Measurements from ENCODE around the gene KCNMA1.

KCNMA1 gene

DNA sequence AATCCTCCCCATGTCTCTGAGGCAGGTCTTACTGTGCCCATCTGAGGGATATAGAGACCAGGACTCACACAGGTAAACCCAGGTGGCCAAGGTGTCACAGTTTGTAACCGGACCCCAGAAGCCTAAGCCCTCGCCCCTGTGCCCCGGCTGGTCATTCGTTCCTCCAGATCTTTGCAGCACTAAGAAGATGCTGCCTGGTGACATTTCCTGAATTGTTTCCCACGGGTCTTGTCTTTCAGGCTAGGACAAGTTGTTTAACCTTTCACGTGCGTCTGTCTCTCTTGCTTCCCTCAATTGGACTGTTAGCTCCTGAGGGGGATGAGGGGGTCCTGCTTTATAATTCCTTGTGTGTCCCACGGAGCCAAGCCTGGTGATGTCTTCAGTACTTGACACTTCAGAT, 158.0 kb downstream of the KCNMA1 start:
- Histone ChIP-seq H3K36me3 (ENCODE audit: control insufficient read depth, insufficient read depth, low read length) (no peaks in the 10 kb centered on the region), H3K4me3 (replicated peaks; ENCODE audit: low read depth, low read length) (no peak overlapping the region), H3K27me3 (replicated peaks; ENCODE audit: control insufficient read depth, insufficient read depth, low read length) (no peaks in the 10 kb centered on the region)
- DNase-seq (ENCODE audit: extremely low read depth, insufficient read length) = no peak
- TF ChIP-seq, protein P1, sequence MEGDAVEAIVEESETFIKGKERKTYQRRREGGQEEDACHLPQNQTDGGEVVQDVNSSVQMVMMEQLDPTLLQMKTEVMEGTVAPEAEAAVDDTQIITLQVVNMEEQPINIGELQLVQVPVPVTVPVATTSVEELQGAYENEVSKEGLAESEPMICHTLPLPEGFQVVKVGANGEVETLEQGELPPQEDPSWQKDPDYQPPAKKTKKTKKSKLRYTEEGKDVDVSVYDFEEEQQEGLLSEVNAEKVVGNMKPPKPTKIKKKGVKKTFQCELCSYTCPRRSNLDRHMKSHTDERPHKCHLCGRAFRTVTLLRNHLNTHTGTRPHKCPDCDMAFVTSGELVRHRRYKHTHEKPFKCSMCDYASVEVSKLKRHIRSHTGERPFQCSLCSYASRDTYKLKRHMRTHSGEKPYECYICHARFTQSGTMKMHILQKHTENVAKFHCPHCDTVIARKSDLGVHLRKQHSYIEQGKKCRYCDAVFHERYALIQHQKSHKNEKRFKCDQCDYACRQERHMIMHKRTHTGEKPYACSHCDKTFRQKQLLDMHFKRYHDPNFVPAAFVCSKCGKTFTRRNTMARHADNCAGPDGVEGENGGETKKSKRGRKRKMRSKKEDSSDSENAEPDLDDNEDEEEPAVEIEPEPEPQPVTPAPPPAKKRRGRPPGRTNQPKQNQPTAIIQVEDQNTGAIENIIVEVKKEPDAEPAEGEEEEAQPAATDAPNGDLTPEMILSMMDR (IDR thresholded peaks at IDR 0.05; ENCODE audit: insufficient read depth, low read length, poor library complexity, severe bottlenecking) = no peak

DNA sequence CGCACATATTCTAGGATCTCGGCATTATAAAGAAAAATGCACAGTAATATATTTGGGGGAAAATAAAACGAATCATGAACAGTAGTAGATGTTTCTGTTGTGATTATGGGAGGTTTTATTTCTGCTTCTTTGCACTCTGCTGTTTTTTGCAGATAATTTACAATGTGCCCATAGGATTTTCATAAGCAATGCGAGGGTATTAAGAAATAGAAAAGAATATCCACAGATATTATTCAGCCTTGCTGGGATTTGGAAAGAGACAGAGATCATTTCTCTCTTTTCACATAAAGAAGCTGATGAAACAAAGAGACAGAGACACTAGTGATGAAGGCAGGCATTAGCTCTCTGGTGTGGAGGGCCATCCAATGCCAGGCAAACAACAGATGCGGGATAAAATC, 158.6 kb downstream of the KCNMA1 start:
- TF ChIP-seq, protein P1 (IDR thresholded peaks at IDR 0.05; ENCODE audit: insufficient read depth, low read length, poor library complexity, severe bottlenecking) = no peak
- DNase-seq (ENCODE audit: extremely low read depth, insufficient read length) = no peak
- H3K4me3 ChIP-seq (replicated peaks; ENCODE audit: low read depth, low read length) = no peak overlapping the region
- no peaks in the 10 kb centered on the region for H3K27me3 ChIP-seq (replicated peaks; ENCODE audit: control insufficient read depth, insufficient read depth, low read length)
- H3K36me3 ChIP-seq (ENCODE audit: control insufficient read depth, insufficient read depth, low read length) = no peaks in the 10 kb centered on the region

DNA sequence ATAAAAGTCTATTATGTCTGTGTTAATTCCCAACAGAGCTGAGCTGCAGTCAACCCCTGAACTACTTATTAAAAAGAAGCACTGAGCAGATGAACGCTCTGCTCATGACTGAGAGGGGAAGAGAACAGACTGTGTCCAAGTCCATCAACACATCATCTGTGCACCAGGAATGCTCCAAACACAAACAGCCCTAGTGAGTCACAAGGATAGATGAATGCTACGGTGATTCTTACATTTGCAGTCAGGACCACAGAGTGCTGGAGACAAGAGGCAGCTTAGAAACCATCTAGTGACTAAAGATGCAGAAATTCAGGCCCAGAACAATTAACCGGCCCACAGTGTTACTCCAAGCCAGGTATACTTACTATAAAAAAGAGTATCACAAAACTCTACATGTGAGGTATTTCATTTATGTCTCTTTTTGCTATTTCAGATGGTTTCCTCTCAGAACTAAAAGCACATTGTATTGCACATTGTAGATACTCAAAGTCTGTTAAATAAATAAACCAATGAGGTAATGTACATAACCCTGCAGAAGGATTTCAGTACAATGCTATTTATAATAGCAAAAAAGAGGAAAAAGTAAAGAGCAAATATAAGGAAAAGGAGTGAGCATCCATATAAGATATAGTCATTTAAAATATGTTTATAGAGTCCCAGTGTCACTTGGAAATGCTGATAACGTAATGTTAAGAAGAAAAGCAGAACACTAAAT, 159.2 kb downstream of the KCNMA1 start:
- DNase-seq (ENCODE audit: extremely low read depth, insufficient read length) = no peak
- TF ChIP-seq, protein P1 (IDR thresholded peaks at IDR 0.05; ENCODE audit: insufficient read depth, low read length, poor library complexity, severe bottlenecking) = no peak
- H3K4me3 ChIP-seq (replicated peaks; ENCODE audit: low read depth, low read length) = no peak overlapping the region

DNA sequence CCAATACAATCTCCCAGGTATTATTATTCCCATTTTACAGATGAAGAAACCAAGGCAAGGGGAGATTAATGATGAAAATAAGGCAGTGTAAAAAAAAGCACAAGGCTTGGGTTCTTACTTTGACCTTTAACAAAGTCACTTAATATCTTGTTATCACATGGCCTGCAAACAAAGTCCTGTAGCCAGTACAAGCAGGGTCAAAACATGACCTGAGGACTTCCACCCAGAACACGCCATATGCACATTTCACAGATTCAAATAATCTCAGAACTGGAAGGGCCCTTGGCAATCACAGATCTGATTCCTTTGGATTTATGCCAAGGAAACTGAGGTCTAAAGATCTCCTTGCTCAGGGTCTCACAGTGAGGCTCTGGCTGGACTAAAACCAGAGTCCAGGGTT, 162.1 kb downstream of the KCNMA1 start:
- Histone ChIP-seq H3K4me3 (replicated peaks; ENCODE audit: low read depth, low read length) (no peak overlapping the region), H3K36me3 (ENCODE audit: control insufficient read depth, insufficient read depth, low read length) (no peaks in the 10 kb centered on the region), H3K27me3 (replicated peaks; ENCODE audit: control insufficient read depth, insufficient read depth, low read length) (no peaks in the 10 kb centered on the region)
- TF ChIP-seq, protein P1 (IDR thresholded peaks at IDR 0.05; ENCODE audit: insufficient read depth, low read length, poor library complexity, severe bottlenecking) = no peak
- no peak for DNase-seq (ENCODE audit: extremely low read depth, insufficient read length)

More for the DNA sequence above, 159.2 kb downstream of the KCNMA1 start:
- H3K36me3 ChIP-seq (ENCODE audit: control insufficient read depth, insufficient read depth, low read length) = no peaks in the 10 kb centered on the region
- H3K27me3 ChIP-seq (replicated peaks; ENCODE audit: control insufficient read depth, insufficient read depth, low read length) = no peaks in the 10 kb centered on the region

DNA sequence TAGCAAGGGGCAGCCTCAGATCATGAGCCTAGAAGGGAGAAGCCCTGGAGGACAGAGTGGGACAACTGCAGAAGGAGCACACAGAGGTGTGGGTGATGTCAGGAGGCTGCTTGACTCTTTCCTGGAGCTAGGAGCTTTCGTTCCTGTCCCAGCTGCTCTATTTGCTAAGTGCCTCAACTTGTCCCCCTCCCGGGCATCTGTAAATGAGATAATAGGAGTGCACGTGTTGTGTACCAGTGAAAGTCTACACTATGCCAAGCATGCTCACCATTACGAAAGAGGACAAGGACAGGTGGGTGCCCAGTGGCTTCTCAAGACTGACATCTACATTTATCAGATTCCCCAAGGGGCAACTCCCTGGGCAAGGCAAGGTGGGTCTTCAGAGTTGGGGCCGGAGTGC, 162.7 kb downstream of the KCNMA1 start:
- Histone ChIP-seq H3K4me3 (replicated peaks; ENCODE audit: low read depth, low read length) (no peak overlapping the region), H3K27me3 (replicated peaks; ENCODE audit: control insufficient read depth, insufficient read depth, low read length) (no peaks in the 10 kb centered on the region), H3K36me3 (ENCODE audit: control insufficient read depth, insufficient read depth, low read length) (no peaks in the 10 kb centered on the region)
- no peak for DNase-seq (ENCODE audit: extremely low read depth, insufficient read length)
- TF ChIP-seq, protein P1 (IDR thresholded peaks at IDR 0.05; ENCODE audit: insufficient read depth, low read length, poor library complexity, severe bottlenecking) = no peak

DNA sequence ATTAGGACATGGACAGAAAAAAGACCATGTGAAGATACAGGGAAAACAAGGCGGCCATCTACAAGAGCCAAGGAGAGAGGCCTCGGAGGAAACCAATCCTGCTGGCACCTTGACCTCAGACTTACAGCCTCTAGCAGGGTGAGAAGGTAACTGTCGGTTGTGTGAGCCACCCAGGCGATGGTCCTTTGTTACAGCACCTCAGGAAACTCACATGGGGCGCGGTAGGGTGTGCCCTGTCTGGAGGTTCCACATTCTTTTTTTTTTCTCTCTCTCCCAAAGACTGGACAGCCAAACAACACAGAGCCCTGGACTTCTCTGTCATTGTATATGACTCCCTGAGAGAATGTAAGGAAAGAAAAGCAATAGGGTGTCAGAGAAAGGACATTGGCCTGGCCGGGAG, 163.2 kb downstream of the KCNMA1 start:
- DNase-seq (ENCODE audit: extremely low read depth, insufficient read length) = no peak
- Histone ChIP-seq H3K27me3 (replicated peaks; ENCODE audit: control insufficient read depth, insufficient read depth, low read length) (no peaks in the 10 kb centered on the region), H3K4me3 (replicated peaks; ENCODE audit: low read depth, low read length) (no peak overlapping the region), H3K36me3 (ENCODE audit: control insufficient read depth, insufficient read depth, low read length) (no peaks in the 10 kb centered on the region)
- TF ChIP-seq, protein P1 (IDR thresholded peaks at IDR 0.05; ENCODE audit: insufficient read depth, low read length, poor library complexity, severe bottlenecking) = no peak
